SU-DHL-6 (cell line): ENCODE measurements around the gene BCAN.

Experiments used
- EZH2phosphoT487 ChIP-seq: fragments of 200-600 bp; sonication (generic), shearing (Covaris generic); conservative IDR thresholded peaks from 2 replicates; pipeline ENCODE4 v1.6.1; 2018; ENCODE audit warnings: mild to moderate bottlenecking, antibody characterized with exemption, low read length, moderate library complexity, mixed read lengths
- TF ChIP-seq, protein P1 (sequence below): fragments of 200-600 bp; sonication (generic); IDR thresholded peaks from one replicate; pipeline ENCODE4 v1.5.1; 2017; ENCODE audit warnings: antibody characterized with exemption, mild to moderate bottlenecking, low read length, moderate library complexity; ENCODE audit not compliant: insufficient read depth, poor library complexity, severe bottlenecking

DNA sequence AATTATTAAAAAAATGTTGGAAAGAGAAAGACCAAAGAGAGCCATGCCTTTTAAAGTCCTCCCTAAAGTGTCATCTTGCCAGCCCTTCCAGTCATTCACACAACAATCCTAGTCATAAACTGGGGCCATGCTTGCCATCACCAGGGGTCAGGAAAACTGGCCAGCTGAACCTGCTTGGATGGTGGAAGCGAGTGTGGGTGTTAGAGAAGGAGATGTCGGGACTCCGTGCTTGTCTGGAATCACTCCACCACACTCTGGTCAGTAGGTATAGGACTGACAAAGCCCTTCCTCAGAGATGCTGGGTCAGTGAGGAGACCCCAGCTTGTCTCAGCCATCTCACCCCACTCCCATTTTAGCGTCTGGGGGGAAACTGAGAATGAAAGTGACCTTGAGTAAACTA lies 26.0 kb upstream of the BCAN start:
- TF ChIP-seq, protein P1, sequence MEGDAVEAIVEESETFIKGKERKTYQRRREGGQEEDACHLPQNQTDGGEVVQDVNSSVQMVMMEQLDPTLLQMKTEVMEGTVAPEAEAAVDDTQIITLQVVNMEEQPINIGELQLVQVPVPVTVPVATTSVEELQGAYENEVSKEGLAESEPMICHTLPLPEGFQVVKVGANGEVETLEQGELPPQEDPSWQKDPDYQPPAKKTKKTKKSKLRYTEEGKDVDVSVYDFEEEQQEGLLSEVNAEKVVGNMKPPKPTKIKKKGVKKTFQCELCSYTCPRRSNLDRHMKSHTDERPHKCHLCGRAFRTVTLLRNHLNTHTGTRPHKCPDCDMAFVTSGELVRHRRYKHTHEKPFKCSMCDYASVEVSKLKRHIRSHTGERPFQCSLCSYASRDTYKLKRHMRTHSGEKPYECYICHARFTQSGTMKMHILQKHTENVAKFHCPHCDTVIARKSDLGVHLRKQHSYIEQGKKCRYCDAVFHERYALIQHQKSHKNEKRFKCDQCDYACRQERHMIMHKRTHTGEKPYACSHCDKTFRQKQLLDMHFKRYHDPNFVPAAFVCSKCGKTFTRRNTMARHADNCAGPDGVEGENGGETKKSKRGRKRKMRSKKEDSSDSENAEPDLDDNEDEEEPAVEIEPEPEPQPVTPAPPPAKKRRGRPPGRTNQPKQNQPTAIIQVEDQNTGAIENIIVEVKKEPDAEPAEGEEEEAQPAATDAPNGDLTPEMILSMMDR: no peak
- no peak for TF ChIP-seq EZH2phosphoT487
